HCT116 (cell line): ENCODE data around the gene FGFBP2. TPM values are rescaled to one million over a fixed set of nuclear protein-coding genes. Genes with fewer than 3 reads are reported as not detected.

ENCODE experiments used
- ATAC-seq: fragments of 200-7000 bp; cut with Tn5 transposase; 2 replicates; pipeline ENCODE4 v1.9.1; 2020; ENCODE audit warnings: mild to moderate bottlenecking, moderate library complexity
- BruUV-seq: library from RNA; stranded (reverse); fragments of 400-500 nt; replicated peaks from 2 replicates; lab custom pipeline; 2021; lab: Mats Ljungman, UMichigan
- CTCF ChIA-PET: fragments of 300-600 bp; sonication (Branson Sonifier 250); formaldehyde crosslinking; loops from one replicate; lab custom pipeline; 2021; ENCODE audit warnings: antibody characterized with exemption; lab: Charles Lee
- POLR2A ChIA-PET: fragments of 300-600, 350-600 bp; sonication (Branson Sonifier 250); formaldehyde crosslinking; loops from one replicate; lab custom pipeline; 2021; ENCODE audit warnings: antibody characterized with exemption; lab: Charles Lee
- RAD21 ChIA-PET, 2 experiments: fragments of 300-600 bp; sonication (Branson Sonifier 250); formaldehyde crosslinking; loops; one replicate each; lab custom pipeline; 2023; ENCODE audit warnings: low total read pairs in 2 of 2; ENCODE audit not compliant: uncharacterized antibody in 2 of 2, unreplicated experiment in 2 of 2, low non-redundant PET in 1 of 2; lab: Charles Lee
- DNase-seq: peaks from one replicate; pipeline ENCODE4 v3.0.0-alpha.2; 2010; ENCODE audit warnings: low read depth, low spot score
- H2AFZ ChIP-seq: fragments of 200-600 bp; shearing (Covaris generic), sonication (generic); 2 replicates; pipeline ENCODE4 v1.6.1; 2017; ENCODE audit warnings: low read depth, mixed run types, mixed read lengths, antibody characterized with exemption, low read length; ENCODE audit not compliant: poor library complexity, severe bottlenecking
- H3K27ac ChIP-seq: 2 replicates; pipeline ENCODE4 v1.5.1; 2012; ENCODE audit warnings: low read depth, low read length
- H3K27me3 ChIP-seq: fragments of 200-600 bp; sonication (generic); 2 replicates; pipeline ENCODE4 v1.6.1; 2016; ENCODE audit warnings: mixed run types, low read length, mixed read lengths; ENCODE audit not compliant: insufficient read depth
- H3K36me3 ChIP-seq, 2 experiments: fragments of 200-500 bp in 1 of 2; fragments of 200-600 bp in 1 of 2; sonication (Bioruptor generic) in 1 of 2; sonication (generic) in 1 of 2; 2 replicates each; pipeline versions ENCODE4 v1.5.1 to v1.6.1; 2014 to 2016; ENCODE audit warnings: low read length in 2 of 2, inconsistent platforms in 1 of 2, mixed read lengths in 1 of 2, mixed run types in 1 of 2; ENCODE audit not compliant: insufficient read depth in 2 of 2, control insufficient read depth in 1 of 2
- H3K4me1 ChIP-seq, 2 experiments: fragments of 200-600 bp in 1 of 2; sonication (generic) in 1 of 2; 2 replicates each; pipeline versions ENCODE4 v1.5.1 to v1.6.1; 2012 to 2017; ENCODE audit warnings: low read length in 2 of 2, inconsistent platforms in 1 of 2, mild to moderate bottlenecking in 1 of 2, mixed read lengths in 1 of 2, mixed run types in 1 of 2, moderate library complexity in 1 of 2; ENCODE audit not compliant: insufficient read depth in 2 of 2, control insufficient read depth in 1 of 2
- H3K4me2 ChIP-seq: fragments of 200-600 bp; sonication (generic); 2 replicates; pipeline ENCODE4 v1.6.1; 2017; ENCODE audit warnings: mixed run types, low read length, mixed read lengths
- H3K4me3 ChIP-seq, 2 experiments: fragments of 200-600 bp in 1 of 2; sonication (generic) in 1 of 2; replicated peaks in 1 of 2; 2 replicates each; pipeline ENCODE4 v1.5.1; 2011 to 2016; ENCODE audit warnings: low read length in 2 of 2, control low read depth in 1 of 2, low read depth in 1 of 2, mild to moderate bottlenecking in 1 of 2, mixed read lengths in 1 of 2, mixed run types in 1 of 2
- H3K79me2 ChIP-seq: fragments of 200-600 bp; sonication (generic); 2 replicates; pipeline ENCODE4 v1.6.1; 2017; ENCODE audit warnings: mild to moderate bottlenecking, mixed run types, low read length, moderate library complexity, mixed read lengths; ENCODE audit not compliant: insufficient read depth
- H3K9ac ChIP-seq: fragments of 200-600 bp; sonication (generic); 2 replicates; pipeline ENCODE4 v1.6.1; 2016; ENCODE audit warnings: low read length, mixed read lengths
- H3K9me2 ChIP-seq: fragments of 200-600 bp; sonication (generic), shearing (Covaris generic); 2 replicates; pipeline ENCODE4 v1.6.1; 2017; ENCODE audit warnings: mixed run types, mild to moderate bottlenecking, moderate library complexity; ENCODE audit not compliant: insufficient read depth
- H3K9me3 ChIP-seq, 2 experiments: fragments of 200-500 bp in 1 of 2; fragments of 200-600 bp in 1 of 2; sonication (Bioruptor generic) in 1 of 2; sonication (generic) in 1 of 2; 2 replicates each; pipeline ENCODE4 v1.6.1; 2014 to 2017; ENCODE audit warnings: low read length in 2 of 2, mixed read lengths in 2 of 2, inconsistent platforms in 1 of 2, low read depth in 1 of 2, mild to moderate bottlenecking in 1 of 2, mixed run types in 1 of 2, moderate library complexity in 1 of 2; ENCODE audit not compliant: control insufficient read depth in 1 of 2, insufficient read depth in 1 of 2
- H4K20me1 ChIP-seq: fragments of 200-600 bp; sonication (generic), shearing (Covaris generic); 2 replicates; pipeline ENCODE4 v1.6.1; 2017; ENCODE audit warnings: mixed run types, mild to moderate bottlenecking, moderate library complexity; ENCODE audit not compliant: insufficient read depth
- EGR1 ChIP-seq: IDR thresholded peaks from 2 replicates; pipeline ENCODE4 v1.6.1; 2012; ENCODE audit warnings: low read depth
- EZH2phosphoT487 ChIP-seq: fragments of 200-600 bp; IDR thresholded peaks from 2 replicates; pipeline ENCODE4 v1.6.1; 2018; ENCODE audit warnings: antibody characterized with exemption, borderline replicate concordance
- JUND ChIP-seq: IDR thresholded peaks from 2 replicates; pipeline ENCODE4 v1.6.1; 2012
- POLR2AphosphoS5 ChIP-seq: IDR thresholded peaks from 2 replicates; pipeline ENCODE4 v1.6.1; 2011; ENCODE audit warnings: mild to moderate bottlenecking, low read depth, low read length, moderate library complexity
- SIN3A ChIP-seq: IDR thresholded peaks from 2 replicates; pipeline ENCODE4 v1.6.1; 2012; ENCODE audit warnings: low read depth
- SP1 ChIP-seq: IDR thresholded peaks from 2 replicates; pipeline ENCODE4 v1.6.1; 2012; ENCODE audit warnings: low read depth
- YY1 ChIP-seq: IDR thresholded peaks from 2 replicates; pipeline ENCODE4 v1.6.1; 2011; ENCODE audit warnings: low read length, low read depth, moderate library complexity, mild to moderate bottlenecking; ENCODE audit not compliant: insufficient replicate concordance; ENCODE audit errors: extremely low read depth
- intact Hi-C: fragments of 100-400 bp; cut with micrococcal nuclease; formaldehyde crosslinking; loops from 2 replicates; pipeline ENCODE4 v1.10.0; 2022
- total RNA-seq: library from RNA; stranded (reverse); gene quantifications from one replicate; pipeline ENCODE4 v1.2.1, GENCODE V29; 2021; ENCODE audit not compliant: unreplicated experiment
- TF ChIP-seq, protein P1 (sequence below): IDR thresholded peaks from 2 replicates; pipeline ENCODE4 v1.6.1; 2011; ENCODE audit warnings: mild to moderate bottlenecking, low read length, moderate library complexity; ENCODE audit not compliant: insufficient replicate concordance; ENCODE audit errors: extremely low read depth
- TF ChIP-seq, protein P2 (sequence below): IDR thresholded peaks from 2 replicates; pipeline ENCODE4 v1.6.1; 2012
- TF ChIP-seq, protein P3 (sequence below): IDR thresholded peaks from 2 replicates; pipeline ENCODE4 v1.6.1; 2012; ENCODE audit warnings: low read depth

The FGFBP2 gene
- total RNA-seq, 1 experiment from 2014 or later: not detected

DNA sequence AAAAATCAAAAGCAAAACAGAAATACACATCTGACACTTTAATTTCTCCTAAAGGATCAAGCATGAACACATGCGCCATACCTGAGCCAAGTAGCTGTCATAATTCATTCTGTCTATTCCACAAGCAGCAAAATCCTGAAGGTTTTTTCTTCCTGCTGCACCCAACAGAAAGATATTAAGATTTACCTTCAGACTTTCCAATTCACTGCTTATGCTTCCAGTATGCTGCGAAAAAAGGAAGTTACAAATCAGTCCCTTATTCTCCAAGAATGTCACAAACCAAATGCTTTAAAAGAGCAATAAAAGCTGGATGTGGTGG lies 29.2 kb upstream of the FGFBP2 start:
- Histone ChIP-seq H2AFZ (no peak overlapping the region), H3K4me1 (no peaks in the 10 kb centered on the region), H3K9me2 (no peaks in the 10 kb centered on the region), H3K36me3 (no peaks in the 10 kb centered on the region; a peak in 1 of 4 replicates), H3K9me3 (no peaks in the 10 kb centered on the region), H4K20me1 (no peaks in the 10 kb centered on the region), H3K79me2 (no peaks in the 10 kb centered on the region), H3K4me2 (no peak overlapping the region), H3K27me3 (no peaks in the 10 kb centered on the region), H3K4me3 (no peak overlapping the region), H3K27ac (no peak overlapping the region), H3K9ac (no peak overlapping the region)
- POLR2A ChIA-PET: no interaction called here
- TF ChIP-seq EGR1 (no peak), JUND (no peak), POLR2AphosphoS5 (no peak), SIN3A (no peak), EZH2phosphoT487 (no peak)
- ATAC-seq (no peak), DNase-seq (no peak)
- CTCF ChIA-PET: interaction anchor here (1.0 kb wide), 1 partner anchor 110 kb away, joined by 3 read pairs; no protein-coding TSS in a partner anchor
- RAD21 ChIA-PET: no interaction called here
- intact Hi-C loops: no loop called here
- no TSS peak for BruUV-seq

DNA sequence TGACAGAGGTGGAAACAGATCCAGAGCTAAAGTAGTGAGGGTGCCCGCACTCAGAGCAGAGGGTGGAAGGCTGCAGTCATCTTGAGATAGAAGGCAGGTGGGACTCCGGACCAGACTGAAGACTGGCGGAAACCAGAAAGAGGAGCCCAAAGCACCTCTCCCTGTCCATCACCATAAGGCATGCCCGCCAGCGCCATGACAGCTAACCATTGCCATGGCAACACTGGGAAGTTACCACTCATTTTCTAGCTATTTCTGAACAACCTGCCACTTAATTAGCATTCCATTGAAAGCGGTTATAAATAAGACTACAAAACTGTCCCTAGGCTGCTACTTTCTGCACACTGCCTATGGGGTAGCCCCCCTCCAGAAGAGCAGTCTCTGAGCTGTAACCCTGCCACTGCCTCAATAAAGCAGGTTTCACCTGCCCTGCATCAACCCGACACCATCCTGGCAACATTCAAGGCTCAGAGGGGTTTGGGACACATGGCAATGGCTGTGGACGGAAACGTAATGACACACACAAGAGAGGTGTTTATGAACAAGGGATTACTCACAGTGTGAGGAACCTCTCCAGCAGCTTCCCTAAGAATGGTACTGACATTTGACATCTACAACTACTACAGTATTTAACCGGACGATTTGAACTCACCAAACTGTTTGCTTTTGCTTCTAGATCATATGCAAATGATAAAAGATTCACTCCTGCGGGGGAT lies 27.8 kb upstream of the FGFBP2 start:
- H3K36me3 ChIP-seq: no peaks in the 10 kb centered on the region; a peak in 1 of 4 replicates
- no peaks in the 10 kb centered on the region for H4K20me1 ChIP-seq
- H3K4me3 ChIP-seq: no peak overlapping the region
- H3K9me2 ChIP-seq: no peaks in the 10 kb centered on the region
- H3K9ac ChIP-seq: no peak overlapping the region
- H3K79me2 ChIP-seq: no peaks in the 10 kb centered on the region
- no peaks in the 10 kb centered on the region for H3K27me3 ChIP-seq
- H3K4me2 ChIP-seq: no peak overlapping the region
- ChIA-PET CTCF (interaction anchor here (0.7 kb wide), 1 partner anchor 185 kb away, joined by 3 read pairs; no protein-coding TSS in a partner anchor), POLR2A (no interaction called here), RAD21 (no interaction called here)
- ATAC-seq (no peak), DNase-seq (no peak)
- no peak overlapping the region for H3K27ac ChIP-seq
- BruUV-seq: no TSS peak
- no peak overlapping the region for H2AFZ ChIP-seq
- no peaks in the 10 kb centered on the region for H3K4me1 ChIP-seq
- TF ChIP-seq, protein P1, sequence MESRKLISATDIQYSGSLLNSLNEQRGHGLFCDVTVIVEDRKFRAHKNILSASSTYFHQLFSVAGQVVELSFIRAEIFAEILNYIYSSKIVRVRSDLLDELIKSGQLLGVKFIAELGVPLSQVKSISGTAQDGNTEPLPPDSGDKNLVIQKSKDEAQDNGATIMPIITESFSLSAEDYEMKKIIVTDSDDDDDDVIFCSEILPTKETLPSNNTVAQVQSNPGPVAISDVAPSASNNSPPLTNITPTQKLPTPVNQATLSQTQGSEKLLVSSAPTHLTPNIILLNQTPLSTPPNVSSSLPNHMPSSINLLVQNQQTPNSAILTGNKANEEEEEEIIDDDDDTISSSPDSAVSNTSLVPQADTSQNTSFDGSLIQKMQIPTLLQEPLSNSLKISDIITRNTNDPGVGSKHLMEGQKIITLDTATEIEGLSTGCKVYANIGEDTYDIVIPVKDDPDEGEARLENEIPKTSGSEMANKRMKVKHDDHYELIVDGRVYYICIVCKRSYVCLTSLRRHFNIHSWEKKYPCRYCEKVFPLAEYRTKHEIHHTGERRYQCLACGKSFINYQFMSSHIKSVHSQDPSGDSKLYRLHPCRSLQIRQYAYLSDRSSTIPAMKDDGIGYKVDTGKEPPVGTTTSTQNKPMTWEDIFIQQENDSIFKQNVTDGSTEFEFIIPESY: no peak
- TF ChIP-seq, protein P2, sequence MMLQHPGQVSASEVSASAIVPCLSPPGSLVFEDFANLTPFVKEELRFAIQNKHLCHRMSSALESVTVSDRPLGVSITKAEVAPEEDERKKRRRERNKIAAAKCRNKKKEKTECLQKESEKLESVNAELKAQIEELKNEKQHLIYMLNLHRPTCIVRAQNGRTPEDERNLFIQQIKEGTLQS: no peak
- TF ChIP-seq EZH2phosphoT487: no peak
- no peak for TF ChIP-seq YY1
- TF ChIP-seq, protein P3, sequence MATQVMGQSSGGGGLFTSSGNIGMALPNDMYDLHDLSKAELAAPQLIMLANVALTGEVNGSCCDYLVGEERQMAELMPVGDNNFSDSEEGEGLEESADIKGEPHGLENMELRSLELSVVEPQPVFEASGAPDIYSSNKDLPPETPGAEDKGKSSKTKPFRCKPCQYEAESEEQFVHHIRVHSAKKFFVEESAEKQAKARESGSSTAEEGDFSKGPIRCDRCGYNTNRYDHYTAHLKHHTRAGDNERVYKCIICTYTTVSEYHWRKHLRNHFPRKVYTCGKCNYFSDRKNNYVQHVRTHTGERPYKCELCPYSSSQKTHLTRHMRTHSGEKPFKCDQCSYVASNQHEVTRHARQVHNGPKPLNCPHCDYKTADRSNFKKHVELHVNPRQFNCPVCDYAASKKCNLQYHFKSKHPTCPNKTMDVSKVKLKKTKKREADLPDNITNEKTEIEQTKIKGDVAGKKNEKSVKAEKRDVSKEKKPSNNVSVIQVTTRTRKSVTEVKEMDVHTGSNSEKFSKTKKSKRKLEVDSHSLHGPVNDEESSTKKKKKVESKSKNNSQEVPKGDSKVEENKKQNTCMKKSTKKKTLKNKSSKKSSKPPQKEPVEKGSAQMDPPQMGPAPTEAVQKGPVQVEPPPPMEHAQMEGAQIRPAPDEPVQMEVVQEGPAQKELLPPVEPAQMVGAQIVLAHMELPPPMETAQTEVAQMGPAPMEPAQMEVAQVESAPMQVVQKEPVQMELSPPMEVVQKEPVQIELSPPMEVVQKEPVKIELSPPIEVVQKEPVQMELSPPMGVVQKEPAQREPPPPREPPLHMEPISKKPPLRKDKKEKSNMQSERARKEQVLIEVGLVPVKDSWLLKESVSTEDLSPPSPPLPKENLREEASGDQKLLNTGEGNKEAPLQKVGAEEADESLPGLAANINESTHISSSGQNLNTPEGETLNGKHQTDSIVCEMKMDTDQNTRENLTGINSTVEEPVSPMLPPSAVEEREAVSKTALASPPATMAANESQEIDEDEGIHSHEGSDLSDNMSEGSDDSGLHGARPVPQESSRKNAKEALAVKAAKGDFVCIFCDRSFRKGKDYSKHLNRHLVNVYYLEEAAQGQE: no peak
- no peak for TF ChIP-seq SP1
- H3K9me3 ChIP-seq: no peaks in the 10 kb centered on the region
- intact Hi-C loops: no loop called here
